GM23338 (cell line): ENCODE results near the gene JAG1. TPM values are rescaled to one million over a fixed set of nuclear protein-coding genes. Genes with fewer than 3 reads are reported as not detected.

Source experiments
- ATAC-seq: fragments of 200-7000 bp; cut with Tn5 transposase; 3 replicates; pipeline ENCODE4 v1.9.1; 2020
- DNase-seq: peaks from one replicate; pipeline ENCODE4 v3.0.0-alpha.2; 2015; ENCODE audit warnings: low spot score
- H2AFZ ChIP-seq: fragments of 200-600 bp; sonication (generic); 2 replicates; pipeline ENCODE4 v1.8.0; 2016; ENCODE audit warnings: antibody characterized with exemption, mild to moderate bottlenecking, moderate library complexity
- H3F3A ChIP-seq: fragments of 200-600 bp; sonication (generic); replicated peaks from 2 replicates; pipeline ENCODE4 v1.8.0; 2017; ENCODE audit warnings: antibody characterized with exemption, mixed run types, low read depth
- H3K27ac ChIP-seq: fragments of 200-600 bp; sonication (generic); 2 replicates; pipeline ENCODE4 v1.6.1; 2016; ENCODE audit warnings: low read depth
- H3K27me3 ChIP-seq: fragments of 200-600 bp; sonication (generic); 2 replicates; pipeline ENCODE4 v1.8.0; 2016; ENCODE audit warnings: mild to moderate bottlenecking, mixed run types, moderate library complexity; ENCODE audit not compliant: insufficient read depth
- H3K36me3 ChIP-seq: fragments of 200-600 bp; sonication (generic); 2 replicates; pipeline ENCODE4 v1.8.0; 2016; ENCODE audit warnings: mild to moderate bottlenecking; ENCODE audit not compliant: insufficient read depth
- H3K4me1 ChIP-seq: fragments of 200-600 bp; sonication (generic); 2 replicates; pipeline ENCODE4 v1.8.0; 2016; ENCODE audit warnings: mild to moderate bottlenecking, moderate library complexity; ENCODE audit not compliant: insufficient read depth
- H3K4me2 ChIP-seq: fragments of 200-600 bp; sonication (generic); 2 replicates; pipeline ENCODE4 v1.7.1; 2017; ENCODE audit warnings: mixed run types
- H3K4me3 ChIP-seq: fragments of 200-600 bp; sonication (generic); 2 replicates; pipeline ENCODE4 v1.6.1; 2016; ENCODE audit warnings: mixed run types
- H3K79me2 ChIP-seq: fragments of 200-600 bp; sonication (generic); replicated peaks from 2 replicates; pipeline ENCODE4 v1.8.0; 2017; ENCODE audit warnings: mild to moderate bottlenecking; ENCODE audit not compliant: insufficient read depth
- H3K9me2 ChIP-seq: fragments of 200-600 bp; sonication (generic); 2 replicates; pipeline ENCODE4 v1.8.0; 2017; ENCODE audit not compliant: insufficient read depth
- H4K20me1 ChIP-seq: fragments of 200-600 bp; sonication (generic); replicated peaks from 2 replicates; pipeline ENCODE4 v1.8.0; 2017; ENCODE audit warnings: mild to moderate bottlenecking; ENCODE audit not compliant: insufficient read depth
- H3K27ac Mint-ChIP-seq: 2 replicates; pipeline ENCODE4 v1.8.0; 2020; ENCODE audit warnings: inconsistent platforms, mild to moderate bottlenecking, moderate library complexity, mixed read lengths
- H3K27me3 Mint-ChIP-seq: 3 replicates; pipeline ENCODE4 v1.8.0; 2022; ENCODE audit warnings: low read depth, mild to moderate bottlenecking, moderate library complexity, mixed read lengths, inconsistent platforms; ENCODE audit not compliant: insufficient read depth, poor library complexity
- H3K36me3 Mint-ChIP-seq: 3 replicates; pipeline ENCODE4 v1.8.0; 2021; ENCODE audit warnings: low read depth, mild to moderate bottlenecking, inconsistent platforms, moderate library complexity, mixed read lengths
- H3K4me1 Mint-ChIP-seq: 3 replicates; pipeline ENCODE4 v1.8.0; 2020; ENCODE audit warnings: mild to moderate bottlenecking, inconsistent platforms, mixed read lengths
- H3K4me3 Mint-ChIP-seq: 3 replicates; pipeline ENCODE4 v1.8.0; 2021; ENCODE audit warnings: moderate library complexity, mild to moderate bottlenecking, inconsistent platforms, mixed read lengths
- H3K9me3 Mint-ChIP-seq: 3 replicates; pipeline ENCODE4 v1.8.0; 2020; ENCODE audit warnings: moderate library complexity, mild to moderate bottlenecking, inconsistent platforms, mixed read lengths
- CREB1 ChIP-seq: fragments of 250-450 bp; sonication (Bioruptor Pico); IDR thresholded peaks from 2 replicates; pipeline ENCODE4 v1.5.0; 2020; ENCODE audit warnings: low read depth, mild to moderate bottlenecking, moderate library complexity
- EZH2 ChIP-seq: fragments of 200-600 bp; sonication (generic); IDR thresholded peaks from one replicate; pipeline ENCODE4 v1.8.0; 2017; ENCODE audit warnings: antibody characterized with exemption, mild to moderate bottlenecking, low read depth; ENCODE audit not compliant: unreplicated experiment
- JUNB ChIP-seq: IDR thresholded peaks from one replicate; pipeline ENCODE4 v1.6.1; 2016; ENCODE audit warnings: antibody characterized with exemption; ENCODE audit not compliant: unreplicated experiment
- NANOG ChIP-seq: IDR thresholded peaks from 2 replicates; pipeline ENCODE4 v1.6.1; 2016; ENCODE audit warnings: antibody characterized with exemption, borderline replicate concordance
- POLR2AphosphoS5 ChIP-seq: IDR thresholded peaks from 2 replicates; pipeline ENCODE4 v1.6.1; 2016; ENCODE audit warnings: antibody characterized with exemption, low read depth
- STAT1 ChIP-seq: IDR thresholded peaks from one replicate; pipeline ENCODE4 v1.6.1; 2016; ENCODE audit warnings: antibody characterized with exemption; ENCODE audit not compliant: unreplicated experiment
- ZNF114 ChIP-seq: fragments of 250-450 bp; sonication (Bioruptor Pico); IDR thresholded peaks from 2 replicates; pipeline ENCODE4 v1.5.0; 2020; ENCODE audit warnings: mild to moderate bottlenecking, moderate library complexity
- ZNF331 ChIP-seq: fragments of 250-450 bp; sonication (Bioruptor Pico); IDR thresholded peaks from 2 replicates; pipeline ENCODE4 v1.5.0; 2020; ENCODE audit warnings: low read depth, mild to moderate bottlenecking, moderate library complexity
- polyA plus RNA-seq: library from polyadenylated mRNA; unstranded; fragments of >200 nt; fragmentation: Nextera tagmentation; extraction: Ambion mirVana; gene quantifications from 2 replicates; pipeline ENCODE4 v1.2.1, GENCODE V29; 2016
- total RNA-seq: library from RNA; depleted of rRNA; stranded (reverse); fragments of >200 nt; shearing (Covaris generic); gene quantifications from 2 replicates; pipeline ENCODE4 v1.2.3, GENCODE V29; 2014
- TF ChIP-seq, protein P1 (sequence below), 2 experiments: fragments of 200-600 bp in 1 of 2; sonication (generic) in 1 of 2; conservative IDR thresholded peaks; 2 replicates each; pipeline versions ENCODE4 v1.5.1 to v1.6.1; 2016 to 2017; ENCODE audit warnings: antibody characterized with exemption in 2 of 2, low read depth in 2 of 2, mild to moderate bottlenecking in 2 of 2, moderate library complexity in 1 of 2
- TF ChIP-seq, protein P2 (sequence below): IDR thresholded peaks from 2 replicates; pipeline ENCODE4 v1.6.1; 2016; ENCODE audit warnings: antibody characterized with exemption
- TF ChIP-seq, protein P3 (sequence below): fragments of 250-450 bp; sonication (Bioruptor Pico); IDR thresholded peaks from 2 replicates; pipeline ENCODE4 v1.5.0; 2020; ENCODE audit warnings: mild to moderate bottlenecking, moderate library complexity

JAG1 gene
- total and polyA plus RNA-seq, 2 experiments from 2014 or later = 9.7 to 46.5 TPM

DNA sequence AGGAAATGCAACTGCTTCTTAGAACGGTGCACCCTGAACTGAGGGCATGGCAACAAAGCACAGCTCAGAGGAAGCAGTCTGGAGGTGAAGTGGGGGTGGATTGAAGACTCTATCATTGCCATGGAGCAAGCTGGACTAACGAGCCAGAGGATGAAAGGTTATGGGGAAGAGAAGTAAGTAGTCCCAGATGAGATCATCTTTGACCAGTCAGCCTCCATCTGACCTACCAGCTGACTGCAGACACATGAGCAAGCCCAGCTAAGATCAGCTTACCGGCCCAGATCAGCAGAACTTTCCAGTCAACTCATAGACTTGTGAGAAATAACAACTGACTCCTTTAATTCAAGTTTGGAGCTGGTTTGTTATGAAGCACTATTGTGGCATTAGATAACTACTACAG lies 9.1 kb upstream of the JAG1 start (continued):
- TF ChIP-seq ZNF114 (CRISPR knock-in tag) (no peak), STAT1 (no peak), ZNF331 (CRISPR knock-in tag) (no peak), JUNB (no peak), NANOG (no peak), EZH2 (no peak)
- TF ChIP-seq, protein P1, sequence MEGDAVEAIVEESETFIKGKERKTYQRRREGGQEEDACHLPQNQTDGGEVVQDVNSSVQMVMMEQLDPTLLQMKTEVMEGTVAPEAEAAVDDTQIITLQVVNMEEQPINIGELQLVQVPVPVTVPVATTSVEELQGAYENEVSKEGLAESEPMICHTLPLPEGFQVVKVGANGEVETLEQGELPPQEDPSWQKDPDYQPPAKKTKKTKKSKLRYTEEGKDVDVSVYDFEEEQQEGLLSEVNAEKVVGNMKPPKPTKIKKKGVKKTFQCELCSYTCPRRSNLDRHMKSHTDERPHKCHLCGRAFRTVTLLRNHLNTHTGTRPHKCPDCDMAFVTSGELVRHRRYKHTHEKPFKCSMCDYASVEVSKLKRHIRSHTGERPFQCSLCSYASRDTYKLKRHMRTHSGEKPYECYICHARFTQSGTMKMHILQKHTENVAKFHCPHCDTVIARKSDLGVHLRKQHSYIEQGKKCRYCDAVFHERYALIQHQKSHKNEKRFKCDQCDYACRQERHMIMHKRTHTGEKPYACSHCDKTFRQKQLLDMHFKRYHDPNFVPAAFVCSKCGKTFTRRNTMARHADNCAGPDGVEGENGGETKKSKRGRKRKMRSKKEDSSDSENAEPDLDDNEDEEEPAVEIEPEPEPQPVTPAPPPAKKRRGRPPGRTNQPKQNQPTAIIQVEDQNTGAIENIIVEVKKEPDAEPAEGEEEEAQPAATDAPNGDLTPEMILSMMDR (conservative IDR thresholded peaks at IDR 0.05; ENCODE audit: low read depth in 2 of 2) = no peak

DNA sequence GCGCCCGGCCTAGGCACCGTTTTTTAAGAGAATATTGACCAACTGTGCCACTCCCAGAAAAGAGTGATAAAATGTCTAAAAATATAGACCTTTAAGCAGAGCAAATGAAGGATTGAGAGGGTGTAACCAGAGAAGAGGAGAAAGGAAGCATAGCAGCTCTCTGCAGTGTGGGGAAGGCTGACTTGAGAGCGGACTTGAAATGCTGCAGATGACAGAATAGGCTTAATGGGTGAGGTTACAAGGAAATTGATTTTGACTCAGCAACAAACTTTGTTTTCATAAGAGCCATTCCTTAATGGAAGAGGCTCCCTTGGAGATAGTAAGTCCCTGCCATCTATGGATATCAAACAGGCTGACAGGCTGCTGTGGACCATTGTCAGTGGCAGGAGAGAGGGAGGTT lies 7.7 kb upstream of the JAG1 start:
- H4K20me1 ChIP-seq = no peaks in the 10 kb centered on the region
- 0 out of 2 replicates have a peak, but pooled peaks cover 2% of the 10 kb centered on the region for H3K9me2 ChIP-seq
- DNase-seq (no peak), ATAC-seq (no peak)
- no peaks in the 10 kb centered on the region for H3K27me3 ChIP-seq
- Mint-ChIP-seq H3K27ac (no peak overlapping the region), H3K4me1 (peaks cover 5% of the 10 kb centered on the region), H3K27me3 (no peaks in the 10 kb centered on the region), H3K9me3 (no peaks in the 10 kb centered on the region), H3K4me3 (no peak overlapping the region), H3K36me3 (no peaks in the 10 kb centered on the region)
- no peaks in the 10 kb centered on the region for H3F3A ChIP-seq
- H3K79me2 ChIP-seq = no peaks in the 10 kb centered on the region
- H3K4me3 ChIP-seq = no peak overlapping the region
- H3K4me1 ChIP-seq = peaks cover 13% of the 10 kb centered on the region
- H2AFZ ChIP-seq = no peak overlapping the region
- H3K27ac ChIP-seq = no peak overlapping the region
- no peaks in the 10 kb centered on the region for H3K36me3 ChIP-seq
- H3K4me2 ChIP-seq = no peak overlapping the region
- TF ChIP-seq, protein P1 (conservative IDR thresholded peaks at IDR 0.05; ENCODE audit: low read depth in 2 of 2) = no peak
- TF ChIP-seq POLR2AphosphoS5 (no peak), CREB1 (no peak), ZNF331 (CRISPR knock-in tag) (no peak), STAT1 (no peak), NANOG (no peak)
- TF ChIP-seq, protein P2, sequence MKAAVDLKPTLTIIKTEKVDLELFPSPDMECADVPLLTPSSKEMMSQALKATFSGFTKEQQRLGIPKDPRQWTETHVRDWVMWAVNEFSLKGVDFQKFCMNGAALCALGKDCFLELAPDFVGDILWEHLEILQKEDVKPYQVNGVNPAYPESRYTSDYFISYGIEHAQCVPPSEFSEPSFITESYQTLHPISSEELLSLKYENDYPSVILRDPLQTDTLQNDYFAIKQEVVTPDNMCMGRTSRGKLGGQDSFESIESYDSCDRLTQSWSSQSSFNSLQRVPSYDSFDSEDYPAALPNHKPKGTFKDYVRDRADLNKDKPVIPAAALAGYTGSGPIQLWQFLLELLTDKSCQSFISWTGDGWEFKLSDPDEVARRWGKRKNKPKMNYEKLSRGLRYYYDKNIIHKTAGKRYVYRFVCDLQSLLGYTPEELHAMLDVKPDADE = no peak
- TF ChIP-seq, protein P3, sequence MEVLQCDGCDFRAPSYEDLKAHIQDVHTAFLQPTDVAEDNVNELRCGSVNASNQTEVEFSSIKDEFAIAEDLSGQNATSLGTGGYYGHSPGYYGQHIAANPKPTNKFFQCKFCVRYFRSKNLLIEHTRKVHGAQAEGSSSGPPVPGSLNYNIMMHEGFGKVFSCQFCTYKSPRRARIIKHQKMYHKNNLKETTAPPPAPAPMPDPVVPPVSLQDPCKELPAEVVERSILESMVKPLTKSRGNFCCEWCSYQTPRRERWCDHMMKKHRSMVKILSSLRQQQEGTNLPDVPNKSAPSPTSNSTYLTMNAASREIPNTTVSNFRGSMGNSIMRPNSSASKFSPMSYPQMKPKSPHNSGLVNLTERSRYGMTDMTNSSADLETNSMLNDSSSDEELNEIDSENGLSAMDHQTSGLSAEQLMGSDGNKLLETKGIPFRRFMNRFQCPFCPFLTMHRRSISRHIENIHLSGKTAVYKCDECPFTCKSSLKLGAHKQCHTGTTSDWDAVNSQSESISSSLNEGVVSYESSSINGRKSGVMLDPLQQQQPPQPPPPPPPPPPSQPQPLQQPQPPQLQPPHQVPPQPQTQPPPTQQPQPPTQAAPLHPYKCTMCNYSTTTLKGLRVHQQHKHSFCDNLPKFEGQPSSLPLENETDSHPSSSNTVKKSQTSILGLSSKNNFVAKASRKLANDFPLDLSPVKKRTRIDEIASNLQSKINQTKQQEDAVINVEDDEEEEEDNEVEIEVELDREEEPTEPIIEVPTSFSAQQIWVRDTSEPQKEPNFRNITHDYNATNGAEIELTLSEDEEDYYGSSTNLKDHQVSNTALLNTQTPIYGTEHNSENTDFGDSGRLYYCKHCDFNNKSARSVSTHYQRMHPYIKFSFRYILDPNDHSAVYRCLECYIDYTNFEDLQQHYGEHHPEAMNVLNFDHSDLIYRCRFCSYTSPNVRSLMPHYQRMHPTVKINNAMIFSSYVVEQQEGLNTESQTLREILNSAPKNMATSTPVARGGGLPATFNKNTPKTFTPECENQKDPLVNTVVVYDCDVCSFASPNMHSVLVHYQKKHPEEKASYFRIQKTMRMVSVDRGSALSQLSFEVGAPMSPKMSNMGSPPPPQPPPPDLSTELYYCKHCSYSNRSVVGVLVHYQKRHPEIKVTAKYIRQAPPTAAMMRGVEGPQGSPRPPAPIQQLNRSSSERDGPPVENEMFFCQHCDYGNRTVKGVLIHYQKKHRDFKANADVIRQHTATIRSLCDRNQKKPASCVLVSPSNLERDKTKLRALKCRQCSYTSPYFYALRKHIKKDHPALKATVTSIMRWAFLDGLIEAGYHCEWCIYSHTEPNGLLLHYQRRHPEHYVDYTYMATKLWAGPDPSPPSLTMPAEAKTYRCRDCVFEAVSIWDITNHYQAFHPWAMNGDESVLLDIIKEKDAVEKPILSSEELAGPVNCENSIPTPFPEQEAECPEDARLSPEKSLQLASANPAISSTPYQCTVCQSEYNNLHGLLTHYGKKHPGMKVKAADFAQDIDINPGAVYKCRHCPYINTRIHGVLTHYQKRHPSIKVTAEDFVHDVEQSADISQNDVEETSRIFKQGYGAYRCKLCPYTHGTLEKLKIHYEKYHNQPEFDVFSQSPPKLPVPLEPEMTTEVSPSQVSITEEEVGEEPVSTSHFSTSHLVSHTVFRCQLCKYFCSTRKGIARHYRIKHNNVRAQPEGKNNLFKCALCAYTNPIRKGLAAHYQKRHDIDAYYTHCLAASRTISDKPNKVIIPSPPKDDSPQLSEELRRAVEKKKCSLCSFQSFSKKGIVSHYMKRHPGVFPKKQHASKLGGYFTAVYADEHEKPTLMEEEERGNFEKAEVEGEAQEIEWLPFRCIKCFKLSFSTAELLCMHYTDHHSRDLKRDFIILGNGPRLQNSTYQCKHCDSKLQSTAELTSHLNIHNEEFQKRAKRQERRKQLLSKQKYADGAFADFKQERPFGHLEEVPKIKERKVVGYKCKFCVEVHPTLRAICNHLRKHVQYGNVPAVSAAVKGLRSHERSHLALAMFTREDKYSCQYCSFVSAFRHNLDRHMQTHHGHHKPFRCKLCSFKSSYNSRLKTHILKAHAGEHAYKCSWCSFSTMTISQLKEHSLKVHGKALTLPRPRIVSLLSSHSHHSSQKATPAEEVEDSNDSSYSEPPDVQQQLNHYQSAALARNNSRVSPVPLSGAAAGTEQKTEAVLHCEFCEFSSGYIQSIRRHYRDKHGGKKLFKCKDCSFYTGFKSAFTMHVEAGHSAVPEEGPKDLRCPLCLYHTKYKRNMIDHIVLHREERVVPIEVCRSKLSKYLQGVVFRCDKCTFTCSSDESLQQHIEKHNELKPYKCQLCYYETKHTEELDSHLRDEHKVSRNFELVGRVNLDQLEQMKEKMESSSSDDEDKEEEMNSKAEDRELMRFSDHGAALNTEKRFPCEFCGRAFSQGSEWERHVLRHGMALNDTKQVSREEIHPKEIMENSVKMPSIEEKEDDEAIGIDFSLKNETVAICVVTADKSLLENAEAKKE (CRISPR knock-in tag) = no peak
